GM18873 (cell line): ENCODE data around the gene TBC1D1.
A peak's percentile ranks its signal among the peaks of the same experiment; 100 is the strongest.

ENCODE experiments used
- ATAC-seq: cut with Tn5 transposase; IDR thresholded peaks from one replicate; pipeline ENCODE4 v1.9.1; 2021; ENCODE audit warnings: mild to moderate bottlenecking, moderate library complexity, moderate number of reproducible peaks; ENCODE audit not compliant: unreplicated experiment, low FRiP score

Gene TBC1D1

DNA sequence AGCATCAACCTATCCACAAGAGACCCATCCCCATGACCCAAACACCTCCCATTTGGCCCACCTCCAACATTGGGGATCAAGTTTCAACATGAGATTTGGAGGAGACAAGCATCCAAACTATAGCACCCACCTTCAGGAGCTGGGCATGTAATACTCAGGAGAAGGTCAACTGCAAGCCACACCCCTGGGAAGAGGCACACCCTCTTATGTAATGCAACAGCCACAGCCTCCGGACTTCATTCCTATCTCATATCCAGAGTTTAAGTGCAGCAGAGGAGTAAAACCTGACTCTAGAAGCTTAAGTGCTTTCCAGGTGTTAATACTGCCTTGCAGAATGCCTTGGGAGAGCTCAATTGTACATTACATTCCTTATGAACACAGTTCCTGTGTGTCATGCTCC, 266.7 kb downstream of the TBC1D1 start:
- no peak for ATAC-seq

DNA sequence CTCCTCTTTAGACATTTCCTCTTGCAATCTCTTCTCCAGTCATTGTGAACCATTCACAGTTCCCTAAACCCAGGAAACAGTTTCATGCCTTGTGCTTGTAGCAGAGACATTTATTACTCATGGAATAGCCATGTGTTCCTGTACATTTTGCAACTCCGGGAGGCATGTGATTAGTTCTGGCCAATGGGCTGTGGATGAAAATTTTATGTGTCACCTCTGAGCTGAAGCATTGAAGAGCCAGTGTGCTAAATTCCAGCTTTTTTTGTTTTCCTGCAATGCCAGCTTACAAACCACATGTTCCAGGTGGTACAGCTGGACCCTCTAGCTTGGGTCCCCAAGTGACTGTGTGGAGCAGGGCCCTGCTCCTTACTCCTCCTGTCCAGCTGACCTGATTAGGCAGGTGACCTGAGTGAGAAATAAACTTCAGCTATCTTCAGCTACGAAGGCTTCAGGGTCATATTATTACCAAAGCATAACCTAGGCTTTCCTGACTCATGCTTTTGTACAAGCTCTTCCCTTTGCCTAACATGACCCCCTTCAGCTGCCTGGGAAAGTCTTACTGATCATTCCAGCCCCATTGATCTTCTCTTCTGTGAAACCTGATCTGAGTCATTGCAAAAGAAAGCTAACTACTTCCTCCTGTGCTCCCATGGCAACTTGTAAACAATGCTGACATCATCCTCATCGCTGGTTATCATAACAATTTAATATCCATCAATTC, 269.8 kb downstream of the TBC1D1 start:
- ATAC-seq: peak; percentile 92

DNA sequence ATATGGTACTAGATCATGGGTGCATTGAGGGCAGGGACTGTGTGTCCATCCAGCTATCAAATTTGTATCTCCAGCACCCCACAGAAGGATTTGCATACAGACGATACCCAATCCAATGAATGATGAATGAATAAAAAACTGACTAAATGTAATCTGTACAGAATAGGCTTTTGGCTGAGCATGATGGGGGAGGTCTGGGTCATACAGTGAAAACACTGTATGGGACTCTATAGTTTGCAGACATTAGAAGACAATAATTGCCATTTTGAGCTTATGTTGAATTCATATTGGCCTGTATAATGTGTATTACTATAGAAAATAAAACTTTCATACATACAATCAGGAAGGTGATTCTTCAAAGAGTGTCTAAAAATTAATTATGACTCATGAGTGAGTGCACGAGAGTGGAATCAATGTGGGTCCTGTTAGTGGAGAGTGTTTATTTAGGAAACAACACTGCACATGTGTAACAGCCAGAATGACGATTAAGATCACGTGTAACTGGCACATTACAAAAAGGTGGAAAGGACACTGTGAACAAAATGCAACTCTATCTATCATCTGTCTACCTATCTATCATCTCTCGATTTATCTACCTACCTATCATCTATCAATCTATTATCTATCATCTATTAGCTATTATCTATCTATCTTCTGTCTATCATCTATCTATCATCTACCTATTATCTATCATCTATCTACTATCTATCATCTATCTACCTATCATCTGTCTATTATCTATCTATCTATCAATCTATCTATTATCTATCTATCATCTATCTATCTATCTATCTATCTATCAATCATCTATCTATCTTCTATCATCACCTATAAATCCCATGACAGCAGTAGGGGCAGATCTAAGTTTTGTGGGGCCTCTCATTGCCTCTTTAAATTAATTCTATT, 270.6 kb downstream of the TBC1D1 start:
- ATAC-seq: no peak

DNA sequence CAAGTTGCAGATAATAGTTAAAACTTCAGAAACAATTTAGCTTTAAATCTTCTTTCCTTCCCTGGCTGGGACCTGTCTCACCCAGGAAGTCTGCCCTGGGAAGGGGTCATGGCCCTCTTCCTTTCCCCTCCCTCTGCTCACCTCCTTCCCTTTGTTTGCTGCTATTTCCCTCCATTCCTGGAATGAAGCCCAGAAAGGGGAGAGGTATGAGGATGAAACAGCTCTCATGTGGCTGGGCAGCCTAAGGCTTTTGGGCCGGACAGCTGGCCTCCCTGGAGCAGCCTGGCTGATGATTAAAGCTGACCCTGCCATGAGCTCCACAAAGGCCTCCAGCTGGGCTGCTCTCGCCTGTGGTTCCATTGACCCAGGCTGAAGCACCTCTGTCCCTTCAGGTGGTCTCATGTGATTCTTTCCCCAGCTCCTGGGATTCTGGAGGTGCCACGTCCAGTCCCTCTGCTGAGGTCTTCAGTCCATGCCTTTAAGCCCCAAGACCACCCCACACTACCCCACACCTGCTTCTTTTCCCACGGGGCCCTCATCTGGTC, 271.4 kb downstream of the TBC1D1 start:
- no peak for ATAC-seq

DNA sequence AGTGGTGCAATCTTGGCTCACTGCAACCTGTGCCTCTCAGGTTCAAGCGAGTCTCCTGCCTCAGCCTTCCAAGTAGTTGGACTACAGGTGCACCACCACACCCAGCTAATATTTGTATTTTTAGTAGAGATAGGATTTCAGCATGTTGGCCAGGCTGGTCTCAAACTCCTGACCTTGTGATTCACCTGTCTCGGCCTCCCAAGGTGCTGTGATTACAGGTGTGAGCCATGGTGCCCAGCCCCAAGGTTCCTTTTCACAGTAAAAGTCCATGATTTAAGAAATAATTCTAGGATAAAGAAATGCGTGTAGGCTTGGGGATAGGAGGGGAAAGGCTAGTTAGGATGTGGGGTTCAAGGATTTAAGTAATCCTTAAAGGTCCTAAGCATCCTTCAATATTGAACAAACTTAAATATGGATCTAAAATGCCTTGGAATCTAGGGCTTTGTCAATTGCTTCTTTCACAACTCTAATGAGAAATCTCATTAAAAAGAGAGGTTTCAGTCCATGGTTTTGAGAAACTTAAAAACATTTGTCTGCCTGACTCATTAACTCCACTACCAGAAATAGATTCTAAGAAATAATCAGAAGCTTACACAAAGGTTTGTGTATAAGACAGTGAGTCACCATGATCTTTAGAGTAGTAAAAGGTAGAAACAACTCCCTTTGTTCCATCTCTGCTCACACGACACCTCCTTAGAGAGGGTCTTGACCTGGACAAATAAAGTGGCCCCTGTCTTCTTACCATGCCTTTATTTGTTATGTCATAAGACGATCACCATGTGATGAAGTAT, 272.5 kb downstream of the TBC1D1 start:
- ATAC-seq: no peak

DNA sequence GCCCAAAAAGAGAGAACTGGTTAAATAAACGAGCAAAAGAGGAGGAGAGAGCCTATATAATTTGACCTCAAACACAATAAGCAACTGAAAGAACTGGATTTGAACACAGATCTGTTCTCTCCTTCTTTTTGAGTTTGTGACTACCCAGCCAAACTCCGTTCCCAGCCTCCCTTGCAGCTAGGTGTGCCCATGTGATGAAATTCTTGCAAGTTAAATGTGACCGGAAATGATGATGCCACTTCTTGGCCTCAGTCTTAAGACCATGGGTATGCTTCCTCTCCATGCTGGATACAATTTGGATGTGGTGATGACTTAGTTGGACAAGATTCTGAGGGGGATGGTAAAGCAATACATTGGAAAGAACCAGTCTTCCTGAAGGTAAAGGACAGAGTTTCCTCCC, 273.5 kb downstream of the TBC1D1 start:
- ATAC-seq: no peak

DNA sequence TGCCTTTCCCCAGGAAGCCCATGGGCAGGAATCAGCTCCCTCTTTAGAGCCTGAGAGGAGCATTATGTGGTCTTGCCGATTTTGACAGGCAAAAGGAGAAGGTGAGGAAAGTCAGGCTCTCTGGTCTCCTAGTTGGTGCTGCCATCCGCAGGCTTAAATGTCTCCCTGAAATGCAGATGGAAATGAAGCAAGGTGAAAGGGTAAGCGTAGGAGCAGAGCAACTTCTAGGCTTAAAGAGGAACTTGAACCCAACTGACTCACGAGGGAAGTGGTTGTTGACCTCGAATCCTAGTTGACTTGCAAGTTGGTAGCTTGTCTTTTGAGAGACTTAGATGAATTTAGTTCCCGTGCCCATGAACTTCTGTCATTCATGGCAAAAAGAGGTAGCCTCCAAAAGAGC, 275.2 kb downstream of the TBC1D1 start:
- no peak for ATAC-seq

DNA sequence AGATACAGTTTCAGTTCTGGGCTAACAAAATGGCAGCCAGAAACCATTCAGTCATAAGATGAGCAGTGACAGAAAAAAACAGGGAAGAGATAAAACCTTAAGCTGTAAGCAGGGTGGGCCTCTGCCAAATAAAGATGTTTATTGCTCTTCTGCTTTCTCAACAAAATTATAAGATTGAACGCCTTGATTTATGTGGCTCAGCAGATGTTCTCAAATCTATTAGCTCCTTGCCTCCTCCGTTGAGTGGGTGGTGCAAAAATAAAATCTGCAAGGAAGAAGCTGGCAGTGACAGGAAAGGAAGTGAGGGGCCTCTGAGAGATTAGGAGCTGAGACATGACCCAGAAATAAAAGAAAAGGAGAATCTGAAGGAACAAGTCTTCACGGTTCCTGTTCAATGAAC, 275.9 kb downstream of the TBC1D1 start:
- no peak for ATAC-seq

DNA sequence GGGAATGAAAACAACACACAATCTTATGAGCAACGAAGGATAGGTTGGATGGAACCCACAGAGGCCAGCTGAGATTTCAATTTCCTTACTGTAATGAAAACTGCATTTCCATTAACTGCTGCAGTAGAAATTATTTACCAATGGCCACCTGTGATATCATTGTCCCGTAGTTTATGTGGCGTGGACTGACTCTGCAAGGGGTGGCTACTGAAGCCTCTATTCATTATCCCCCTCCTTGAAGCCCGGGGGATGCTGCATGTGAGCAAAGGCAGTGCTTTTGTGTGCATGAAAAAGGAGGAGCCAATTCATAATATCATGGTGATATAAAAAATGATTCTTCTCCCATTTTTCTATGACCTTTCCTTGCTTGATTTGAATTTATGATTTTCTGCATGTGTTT, 277.1 kb downstream of the TBC1D1 start:
- ATAC-seq: no peak

DNA sequence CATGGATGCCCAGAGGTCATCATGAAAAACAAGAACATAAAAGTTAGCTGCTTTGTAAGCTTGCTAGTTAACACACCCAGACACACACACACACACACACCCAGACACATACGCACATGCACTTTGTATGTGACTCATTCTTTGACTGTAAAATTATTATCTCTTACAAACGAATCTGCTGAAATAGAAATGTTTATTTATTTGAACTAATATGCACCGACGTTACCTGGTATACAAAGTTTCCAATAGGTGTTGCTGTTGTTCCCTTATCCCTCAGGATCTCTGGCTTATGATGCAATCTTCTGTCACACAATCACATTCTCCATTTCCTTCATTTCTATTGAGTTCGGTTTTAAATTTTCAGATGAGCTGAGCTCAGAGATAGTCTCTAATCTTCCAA, 278.6 kb downstream of the TBC1D1 start:
- no peak for ATAC-seq

DNA sequence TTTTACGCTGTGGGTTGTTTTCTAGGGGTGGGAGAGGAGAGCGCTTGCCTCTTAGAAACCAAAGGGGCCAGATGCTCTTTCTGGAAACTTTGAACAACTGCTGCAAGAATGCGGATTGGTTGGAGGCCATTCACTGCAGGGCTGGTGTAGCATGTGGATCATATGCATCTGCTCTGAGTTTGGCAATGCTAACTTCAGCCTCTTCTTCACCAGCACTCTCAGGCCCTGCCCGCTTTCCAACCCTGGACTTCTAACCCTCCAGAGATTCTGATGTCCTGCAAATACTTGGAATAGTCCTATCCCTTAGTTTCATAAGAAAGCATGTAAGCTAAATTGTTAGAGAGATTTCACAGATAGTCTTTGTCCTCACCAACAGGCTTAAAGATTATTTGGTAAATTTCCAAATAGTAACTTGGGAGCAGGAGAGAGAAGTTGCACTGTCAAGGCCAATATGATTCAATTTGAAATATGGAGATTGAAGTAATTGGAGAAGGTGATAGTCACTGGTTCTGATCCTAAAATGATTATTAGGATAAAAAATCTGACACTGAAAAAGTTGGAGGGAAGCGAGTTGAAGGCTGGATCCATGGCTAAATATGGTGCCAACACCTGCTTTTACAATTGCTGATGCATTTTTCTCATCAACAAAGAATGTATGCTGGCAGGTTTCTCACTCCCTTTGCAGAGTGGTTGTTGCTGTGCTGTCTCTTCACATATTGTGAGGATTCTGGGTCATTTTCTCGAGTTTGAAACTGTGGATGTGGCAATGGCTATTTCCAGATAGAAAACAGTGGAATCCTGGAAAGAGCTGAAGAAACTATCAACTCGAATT, 279.7 kb downstream of the TBC1D1 start:
- no peak for ATAC-seq

DNA sequence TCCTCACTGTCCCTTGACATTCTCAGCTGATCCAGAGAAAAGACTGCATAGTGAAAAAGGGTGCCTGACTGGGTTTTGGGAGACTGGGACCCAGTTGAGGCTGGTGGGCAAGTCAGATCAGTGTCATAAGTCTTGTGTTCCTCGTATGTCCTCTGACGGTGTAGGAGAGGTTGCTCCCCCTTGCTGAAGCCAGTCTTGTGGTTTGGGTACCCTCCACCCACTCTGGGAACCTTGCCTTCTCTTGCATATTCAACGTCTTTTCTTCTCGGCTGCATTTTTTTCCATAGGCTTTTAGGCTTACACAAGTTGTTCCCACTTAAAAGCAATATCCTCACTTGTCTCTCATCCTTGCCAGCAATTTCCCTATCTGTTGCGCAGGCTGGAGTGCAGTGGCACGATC, 281.2 kb downstream of the TBC1D1 start:
- no peak for ATAC-seq

DNA sequence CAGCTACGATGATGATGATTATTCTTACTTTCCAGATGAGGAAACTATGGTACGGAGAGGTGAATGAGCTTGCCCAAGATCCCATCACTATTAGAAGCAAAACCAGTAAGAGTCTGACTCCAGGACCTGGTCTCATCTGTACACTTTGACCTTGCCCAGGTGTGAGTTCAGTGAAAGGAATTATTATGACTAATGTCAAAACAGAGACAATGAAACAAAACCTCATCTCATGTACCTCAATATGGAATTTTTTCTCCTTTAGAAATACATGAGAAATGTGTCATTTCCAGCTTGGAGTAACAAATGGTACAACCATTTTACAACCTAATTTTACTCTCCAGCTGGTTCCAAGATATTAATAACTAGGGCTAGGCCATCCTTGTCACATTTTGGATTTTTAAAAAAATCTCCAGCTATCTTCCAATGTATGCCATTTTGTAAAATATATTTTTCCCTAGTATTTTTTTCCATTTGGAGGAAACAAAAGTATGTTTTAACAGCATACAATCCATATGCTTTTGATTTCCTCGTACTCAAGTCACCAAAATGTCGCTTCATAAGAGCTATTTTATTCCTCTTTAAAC, 283.1 kb downstream of the TBC1D1 start:
- ATAC-seq: no peak

DNA sequence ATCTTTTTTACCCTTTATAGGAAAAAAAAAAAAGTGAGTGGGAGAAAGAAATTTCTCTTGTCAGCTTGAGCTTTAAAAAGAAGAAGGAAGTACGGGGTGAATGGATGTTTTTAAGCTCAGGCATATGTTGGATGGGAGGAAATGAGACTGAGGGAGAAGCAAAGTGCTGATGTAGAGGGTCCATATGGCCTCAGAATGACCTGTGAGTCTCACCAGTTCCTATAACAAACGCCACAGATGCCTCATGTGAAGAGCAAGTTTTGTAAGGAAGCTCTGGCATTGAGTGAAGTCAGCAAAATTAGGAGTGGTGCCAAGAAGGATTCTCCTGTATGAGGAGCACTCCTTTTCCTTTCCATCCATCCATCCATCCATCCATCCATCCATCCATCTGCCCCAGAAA, 283.9 kb downstream of the TBC1D1 start:
- no peak for ATAC-seq

DNA sequence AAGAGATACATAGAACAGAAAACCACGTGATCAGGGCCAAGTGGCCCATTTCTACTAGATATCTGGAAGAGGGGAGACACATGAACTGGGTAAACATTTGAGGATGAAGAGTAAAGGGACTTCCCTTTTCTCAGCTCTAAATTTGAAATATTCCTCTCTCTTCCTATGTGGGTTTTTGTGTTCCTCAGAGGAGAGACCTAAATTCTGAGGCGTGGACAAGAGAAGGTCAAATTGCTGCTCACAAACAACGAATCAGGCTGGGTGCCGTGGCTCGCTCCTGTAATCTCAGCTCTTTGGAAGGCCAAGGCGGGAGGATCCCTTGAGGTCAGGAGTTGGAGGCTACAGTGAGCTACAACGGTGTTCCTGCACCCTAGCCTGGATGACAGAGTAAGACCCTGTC, 285.3 kb downstream of the TBC1D1 start:
- no peak for ATAC-seq

DNA sequence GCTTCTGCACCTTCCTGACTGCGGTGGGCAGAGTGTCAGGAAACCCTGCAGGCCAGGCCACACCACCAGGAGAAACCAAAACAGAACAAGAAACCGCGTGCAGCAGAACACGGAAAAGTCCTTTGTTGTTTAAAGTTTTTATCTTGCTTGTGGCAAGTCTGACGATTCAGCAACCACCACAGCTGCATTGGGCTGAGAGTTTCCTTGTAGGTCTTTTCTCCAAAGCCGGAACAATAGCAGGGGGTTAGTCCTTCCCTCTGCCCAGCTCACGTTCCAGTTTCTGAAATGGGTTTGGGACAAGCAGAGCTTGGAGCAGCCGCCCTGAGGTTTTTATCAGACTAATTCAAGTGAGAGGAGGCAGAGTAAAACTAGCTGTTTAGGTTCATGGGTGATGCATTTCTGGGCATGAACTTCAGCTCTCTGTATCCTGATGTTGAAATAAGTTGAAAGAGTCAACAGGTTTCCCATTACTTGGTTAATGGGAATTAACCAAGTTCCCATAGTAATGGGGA, 286.2 kb downstream of the TBC1D1 start:
- ATAC-seq: no peak

DNA sequence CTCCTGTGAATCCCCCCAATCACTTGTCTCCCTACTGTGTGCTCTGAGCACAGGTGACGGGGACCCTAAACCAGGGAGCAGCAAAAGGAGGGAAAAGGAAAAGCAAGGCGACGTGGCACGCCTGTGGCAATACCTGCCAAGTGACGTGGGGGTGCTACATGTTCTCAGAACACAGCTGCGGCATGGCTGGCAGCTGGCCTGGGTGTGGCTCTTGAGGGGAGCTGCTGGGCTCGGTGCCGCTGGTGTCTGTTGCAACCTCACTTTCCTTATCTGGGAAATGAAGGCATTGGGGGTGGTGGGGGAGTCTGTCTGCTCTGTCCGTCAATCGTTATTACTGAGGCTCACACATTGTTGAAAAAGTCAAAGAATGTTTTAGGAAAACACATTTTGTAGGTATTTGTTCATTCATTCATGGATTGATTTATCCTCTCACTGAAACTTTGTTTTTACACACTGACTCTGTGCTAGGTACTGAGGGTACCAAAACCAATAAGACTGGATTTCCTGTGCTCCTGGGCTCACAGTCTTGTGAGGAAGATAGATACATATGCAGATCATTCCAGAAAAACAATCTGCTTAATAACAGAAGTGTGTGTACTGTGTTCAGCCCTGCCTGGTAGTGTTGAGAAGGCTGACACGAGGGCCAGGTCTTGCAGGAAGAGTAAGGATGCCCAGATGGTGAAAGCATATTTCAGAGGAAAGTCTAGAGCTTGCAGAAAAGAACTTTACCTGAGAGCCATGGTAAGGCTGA, 286.9 kb downstream of the TBC1D1 start:
- ATAC-seq: no peak

DNA sequence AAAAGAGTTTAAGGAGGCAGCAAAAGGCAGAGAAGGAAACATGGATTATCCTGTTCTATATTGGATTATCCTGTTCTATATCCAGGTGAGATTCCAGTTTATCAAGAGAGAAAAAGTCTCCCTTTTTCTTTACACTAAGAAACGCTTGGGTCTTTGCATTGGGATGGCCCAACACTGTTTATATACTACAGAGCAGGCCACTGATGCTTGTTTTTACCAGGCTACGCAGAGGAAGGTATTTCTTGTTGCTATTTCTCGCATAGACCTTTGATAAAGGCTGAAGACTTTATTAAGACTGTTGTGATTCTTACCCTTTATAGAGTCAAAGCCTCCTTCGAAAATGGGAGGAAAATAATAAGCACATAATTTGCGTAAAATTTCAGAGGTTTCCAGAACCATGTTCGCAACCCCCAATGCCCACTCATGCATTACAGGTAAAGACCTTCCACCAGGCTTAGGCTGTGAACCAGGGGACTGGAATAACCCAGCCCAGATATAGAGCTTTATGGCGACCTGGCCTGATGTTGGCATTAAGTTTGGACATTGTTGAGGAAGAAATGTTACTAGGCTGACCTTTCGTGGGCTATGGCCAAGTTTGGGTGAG, 287.6 kb downstream of the TBC1D1 start:
- no peak for ATAC-seq
